HK-2 (cell line): ENCODE results near the gene VPS72.

ENCODE experiments used
- DNase-seq: peaks from one replicate; pipeline ENCODE4 v3.0.0-alpha.2; 2018; ENCODE audit not compliant: unreplicated experiment

The VPS72 gene

DNA sequence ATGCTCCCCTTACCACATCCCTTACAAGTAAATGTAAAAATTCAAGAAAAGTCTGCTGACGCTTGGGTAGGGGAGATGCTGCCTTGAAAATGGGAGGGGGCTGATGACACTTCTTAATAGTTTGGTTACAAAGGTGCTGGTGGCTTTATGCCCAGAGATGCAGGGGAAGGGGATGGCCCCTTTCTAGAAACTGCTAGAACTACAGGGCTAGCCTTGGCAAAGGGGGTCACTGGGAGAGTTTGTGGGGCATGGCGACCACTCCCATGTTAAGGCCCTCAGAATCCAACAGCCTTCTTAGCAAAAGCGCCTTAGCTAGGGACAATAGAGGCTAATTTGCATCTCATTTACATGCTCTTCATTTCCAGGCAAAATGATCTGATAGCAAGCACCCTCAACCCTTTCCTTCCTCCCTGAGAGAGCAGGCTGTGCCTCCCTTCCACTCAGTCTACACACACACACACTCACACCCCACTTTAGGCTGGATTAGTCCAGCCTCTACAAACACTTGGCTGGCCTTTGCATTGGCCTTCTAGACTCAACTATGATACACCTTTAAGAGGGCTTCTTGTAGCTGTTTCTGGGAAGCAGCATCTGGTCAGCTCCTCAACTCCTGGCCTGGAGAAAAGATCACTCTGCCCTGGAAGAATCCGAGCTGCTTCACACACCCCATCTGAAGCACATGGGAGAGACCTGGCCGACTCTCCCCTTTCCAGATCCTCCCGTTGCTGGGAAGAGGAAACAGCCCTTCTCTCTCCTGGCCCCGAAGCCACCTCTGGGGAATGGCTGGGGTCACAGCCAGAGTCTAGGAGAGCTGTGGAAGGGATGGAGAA lies 45.3 kb downstream of the VPS72 start:
- no peak for DNase-seq

DNA sequence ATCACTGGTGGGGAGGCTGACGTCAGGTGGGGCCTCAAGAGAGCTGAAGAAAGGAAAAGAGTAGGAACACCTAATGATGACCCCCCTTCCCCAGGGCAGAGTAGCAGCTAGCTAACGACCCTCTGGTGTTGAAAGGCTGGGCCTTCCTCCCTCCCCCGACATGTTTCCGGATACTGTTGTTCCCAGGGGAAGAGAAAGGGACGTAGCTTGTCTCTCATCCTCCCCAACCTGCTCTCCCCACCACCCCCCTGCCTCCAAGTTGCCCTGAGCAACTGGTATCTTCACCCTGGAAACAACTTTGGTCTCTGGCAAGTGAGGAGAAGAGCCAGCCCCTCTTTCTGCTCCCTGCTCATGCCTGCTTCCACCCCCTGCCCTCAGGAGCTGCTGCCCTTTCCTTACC lies 46.0 kb downstream of the VPS72 start:
- no peak for DNase-seq

DNA sequence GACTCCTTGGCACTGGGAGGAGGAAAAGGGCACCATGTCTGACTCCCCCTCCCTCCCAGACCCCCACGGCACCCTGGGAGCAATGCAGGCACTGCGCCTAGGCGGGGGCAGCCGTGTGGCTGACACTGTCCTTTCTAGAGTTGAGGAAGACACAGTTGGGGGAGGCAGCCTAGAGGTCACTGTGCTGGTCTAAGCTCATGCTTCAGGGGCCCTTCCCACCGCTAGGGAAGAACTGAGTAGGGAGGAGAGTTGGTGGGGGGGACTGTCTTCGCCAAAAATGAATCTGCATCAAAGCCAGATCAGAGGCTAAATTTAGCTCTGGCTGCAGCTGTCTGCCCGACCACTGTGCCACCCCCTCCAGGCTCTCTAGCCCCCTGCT lies 47.0 kb downstream of the VPS72 start:
- DNase-seq, result no peak

DNA sequence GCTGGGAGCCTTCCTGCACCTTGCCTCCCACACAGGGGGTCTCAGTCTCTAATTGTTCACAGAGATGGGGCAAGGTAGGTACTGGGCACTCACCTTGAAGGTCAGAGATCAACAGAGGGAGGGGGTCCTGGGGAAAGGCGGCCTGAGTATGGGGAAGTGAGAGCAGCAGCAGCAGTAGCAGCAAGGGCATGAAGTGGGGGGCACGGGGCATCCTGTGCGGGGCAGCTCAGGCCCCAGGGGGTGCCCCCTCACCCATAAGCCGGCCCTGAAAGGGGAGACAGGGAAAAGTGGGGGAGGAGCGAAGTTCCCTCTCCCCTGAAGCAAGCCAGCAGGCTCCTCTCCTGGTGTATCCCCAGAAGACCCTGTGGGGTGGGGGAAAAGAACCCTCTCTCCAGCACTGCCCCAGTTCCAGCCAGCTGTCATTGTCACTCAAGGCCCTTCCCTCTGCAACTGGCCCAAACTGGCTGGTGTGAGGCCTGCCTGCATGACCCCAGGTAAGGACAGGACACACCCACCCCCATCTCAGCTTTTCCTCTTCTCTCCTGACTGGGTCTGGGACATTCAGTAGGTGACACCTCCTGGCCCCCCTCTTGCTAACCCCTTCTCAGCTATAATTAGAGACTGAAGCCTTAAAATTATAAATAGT lies 47.5 kb downstream of the VPS72 start:
- DNase-seq, result no peak

DNA sequence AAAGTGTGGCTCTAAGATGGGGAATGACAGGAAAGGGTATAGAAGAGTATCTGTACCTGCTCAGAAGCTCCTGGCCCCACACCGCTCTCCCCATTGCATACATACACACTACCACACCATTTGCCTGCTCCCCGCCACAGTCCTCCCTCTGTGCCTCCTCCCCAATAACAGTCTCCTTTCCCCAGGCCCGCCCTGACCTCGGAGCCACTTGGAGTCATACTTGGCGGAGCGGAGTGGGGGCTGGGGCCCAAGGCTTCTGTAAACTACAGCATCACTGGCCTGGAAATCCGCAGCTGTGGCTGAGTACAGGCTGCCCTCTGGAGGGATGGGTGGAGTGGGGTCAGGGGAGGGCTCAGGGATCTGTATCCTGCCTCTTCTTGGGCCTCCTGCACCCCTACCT lies 52.2 kb downstream of the VPS72 start:
- no peak for DNase-seq

DNA sequence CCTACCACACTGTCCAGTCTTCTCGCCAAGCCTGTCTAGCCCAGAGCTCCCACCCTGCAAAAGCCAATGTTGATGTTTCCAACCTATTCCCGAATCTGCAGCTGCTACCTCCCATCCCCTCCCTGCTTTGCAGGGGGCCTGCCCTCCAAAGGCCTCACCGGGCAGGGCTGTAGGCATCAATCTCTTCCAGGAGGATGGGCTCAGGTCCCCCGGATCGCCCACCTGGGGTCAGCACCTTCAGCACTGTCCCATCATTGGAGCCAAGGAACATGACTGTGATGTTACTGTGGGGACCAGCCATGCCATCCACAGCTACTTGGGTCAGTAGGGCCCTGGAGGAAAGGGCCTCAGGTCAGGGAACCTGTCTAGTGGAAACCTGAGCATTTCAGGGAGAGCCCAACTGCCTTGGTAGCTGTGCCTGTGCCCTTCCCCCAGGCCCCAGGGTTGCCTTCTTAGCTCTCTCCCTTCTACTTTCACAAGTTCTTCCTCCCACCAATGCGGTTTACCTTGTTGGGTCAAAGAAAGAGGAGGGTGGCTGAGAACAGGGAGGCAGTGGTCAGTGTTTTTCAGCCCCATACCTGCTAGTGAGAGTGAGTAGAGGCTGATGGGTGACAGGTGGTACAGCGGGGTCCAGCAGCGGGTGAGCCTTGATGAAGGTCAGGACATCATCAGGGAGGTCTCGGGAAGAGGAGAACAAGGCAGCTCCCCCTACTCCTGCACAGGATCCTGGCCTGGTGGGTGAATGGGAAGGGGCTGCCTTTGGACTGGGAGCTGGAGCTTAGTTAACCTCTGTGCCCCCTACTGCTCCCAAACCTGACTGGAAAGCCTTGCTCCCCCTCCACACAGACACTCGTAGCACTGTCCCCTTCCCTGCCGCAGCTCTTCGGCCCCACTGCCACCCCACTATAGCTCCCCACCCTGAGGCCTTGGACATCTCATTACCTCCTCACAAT lies 54.3 kb downstream of the VPS72 start:
- no peak for DNase-seq

DNA sequence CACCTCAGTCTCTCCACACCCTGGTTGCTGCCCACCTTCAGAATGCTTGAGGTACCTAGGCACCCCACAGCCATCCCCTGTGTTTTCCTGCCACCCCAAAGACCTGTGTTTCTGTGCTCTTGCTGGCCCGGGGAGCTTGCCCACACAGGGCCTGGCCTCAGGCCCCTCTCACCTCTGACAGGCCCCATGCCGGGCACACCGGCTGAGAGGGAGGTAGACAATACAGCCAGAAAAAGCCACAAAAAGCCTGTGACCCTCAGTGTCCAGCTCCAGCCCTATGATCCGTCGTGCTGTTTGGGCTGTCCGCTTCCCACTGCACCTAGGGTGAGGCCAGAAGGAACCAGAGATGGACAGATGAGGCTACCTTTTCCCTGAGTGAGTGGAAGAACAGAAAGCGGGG lies 55.0 kb downstream of the VPS72 start:
- no peak for DNase-seq

DNA sequence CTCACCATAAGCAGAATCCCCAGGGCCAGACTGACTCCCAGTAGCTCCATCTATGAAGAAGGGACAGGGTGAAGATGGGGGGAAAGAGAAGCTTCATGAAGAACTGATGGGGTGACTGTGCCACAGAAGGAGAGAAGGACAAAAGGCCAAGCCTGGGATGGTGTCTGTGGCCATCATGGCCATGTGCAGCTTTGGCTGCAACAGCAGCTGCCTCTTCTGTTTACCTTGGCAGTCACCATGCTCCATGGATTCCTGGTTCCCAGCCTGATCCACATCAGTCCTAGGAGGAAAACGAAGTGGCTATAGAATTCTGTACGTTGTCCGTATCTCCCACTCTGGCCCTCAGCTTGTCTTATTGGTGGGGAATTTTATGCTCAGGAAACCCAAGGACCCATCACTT lies 55.6 kb downstream of the VPS72 start:
- no peak for DNase-seq

DNA sequence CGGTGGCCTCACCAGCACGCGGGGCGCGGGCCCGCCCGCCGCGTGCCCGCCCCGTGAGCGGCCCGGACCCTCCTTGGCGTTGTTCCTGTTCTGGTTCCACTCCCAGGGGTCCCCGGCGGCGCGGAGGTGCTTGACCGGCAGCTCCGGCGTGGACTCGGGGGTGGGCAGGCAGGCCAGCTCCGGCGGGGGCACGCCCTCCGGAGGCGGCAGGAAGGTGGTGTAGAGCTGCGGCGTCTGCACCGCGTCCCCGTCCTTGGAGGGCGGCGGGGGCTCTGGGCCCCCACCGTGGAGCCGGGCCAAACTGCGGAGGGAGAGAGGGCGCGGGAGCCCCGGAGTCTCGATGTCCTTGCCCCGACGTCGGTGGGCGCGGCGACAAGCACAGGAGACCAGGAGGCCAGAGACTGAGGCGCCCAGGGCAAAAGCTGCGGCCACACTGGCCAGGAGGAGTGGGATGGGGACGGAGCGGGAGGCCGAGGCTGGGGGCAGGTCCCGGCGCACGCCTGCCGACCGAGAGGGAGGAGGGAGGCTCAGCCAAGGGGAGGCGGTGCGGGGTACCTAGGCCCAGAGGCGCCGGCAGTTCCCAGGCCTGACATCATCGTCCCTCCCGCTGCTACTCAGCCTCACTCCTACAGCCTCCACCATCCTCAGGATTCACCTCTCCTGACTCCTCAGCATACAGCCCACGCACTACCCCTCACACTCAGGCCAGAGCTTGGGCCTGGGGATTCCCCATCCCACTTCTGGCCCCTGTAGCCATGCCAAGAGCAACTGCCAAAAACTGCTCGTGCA lies 56.8 kb downstream of the VPS72 start:
- no peak for DNase-seq

DNA sequence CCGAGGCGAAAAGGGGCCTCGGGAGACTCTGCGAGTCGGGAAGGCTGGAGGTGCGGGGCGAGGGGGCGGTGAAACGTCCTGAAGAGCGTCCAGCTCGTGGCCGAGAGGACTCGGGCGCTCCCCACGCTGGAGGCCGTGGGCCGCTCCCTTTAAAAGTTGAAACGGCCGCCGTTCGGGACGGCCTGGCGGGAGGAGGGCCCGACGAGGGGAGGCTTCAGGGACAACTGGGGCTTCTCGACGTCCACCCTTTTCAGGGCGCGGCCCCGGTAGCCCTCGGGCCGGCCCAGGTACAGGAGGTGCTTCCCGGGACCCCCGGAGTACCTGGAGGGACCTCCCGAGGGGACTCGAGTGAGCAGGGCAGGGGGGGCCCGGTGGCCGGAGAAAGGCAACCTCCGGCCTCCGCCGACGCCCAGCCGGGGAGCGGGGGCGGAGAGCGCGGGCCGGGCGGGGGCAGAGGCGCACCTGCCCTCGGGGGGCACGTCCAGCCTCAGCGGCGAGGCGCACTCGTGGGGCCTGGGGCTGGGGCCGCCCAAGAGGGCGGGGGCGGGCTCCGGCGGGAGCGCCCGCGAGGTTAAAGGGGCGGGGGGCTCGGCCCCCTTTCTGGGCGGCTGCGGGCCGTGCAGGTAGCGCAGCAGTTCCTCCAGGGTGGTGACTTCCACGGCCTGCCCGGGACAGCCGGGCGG lies 57.5 kb downstream of the VPS72 start:
- DNase-seq, result no peak

DNA sequence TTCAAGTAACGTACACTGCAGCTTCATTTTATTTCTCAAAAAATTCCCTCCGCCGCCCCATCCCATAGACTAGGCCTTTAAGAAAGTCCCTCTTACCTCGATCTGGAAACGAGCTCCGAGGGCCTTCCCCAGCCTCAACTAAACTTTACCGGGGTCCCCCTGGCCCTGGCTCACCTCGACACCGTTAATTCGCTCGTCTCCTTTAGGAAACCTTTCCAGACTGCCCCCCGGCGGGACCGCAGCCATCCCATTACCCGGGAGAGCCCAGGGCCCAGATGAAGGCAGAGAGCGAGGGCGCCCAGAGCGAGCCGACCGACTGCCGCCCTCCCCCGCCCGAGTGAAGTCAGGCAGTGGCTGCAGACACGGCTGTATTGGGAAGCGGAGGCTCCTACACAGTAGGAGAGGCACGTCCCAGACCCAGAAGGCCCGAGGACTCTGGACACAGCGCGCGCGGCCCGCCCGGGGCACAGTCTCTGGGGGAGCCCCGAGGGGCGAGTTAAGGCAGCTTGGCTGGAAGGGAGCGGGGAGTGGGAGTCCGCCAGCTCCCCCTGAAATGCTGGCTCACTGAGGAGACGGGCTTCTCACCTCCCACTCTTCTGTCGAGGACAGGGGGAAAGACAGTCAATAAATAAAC lies 58.2 kb downstream of the VPS72 start:
- DNase-seq, result no peak

DNA sequence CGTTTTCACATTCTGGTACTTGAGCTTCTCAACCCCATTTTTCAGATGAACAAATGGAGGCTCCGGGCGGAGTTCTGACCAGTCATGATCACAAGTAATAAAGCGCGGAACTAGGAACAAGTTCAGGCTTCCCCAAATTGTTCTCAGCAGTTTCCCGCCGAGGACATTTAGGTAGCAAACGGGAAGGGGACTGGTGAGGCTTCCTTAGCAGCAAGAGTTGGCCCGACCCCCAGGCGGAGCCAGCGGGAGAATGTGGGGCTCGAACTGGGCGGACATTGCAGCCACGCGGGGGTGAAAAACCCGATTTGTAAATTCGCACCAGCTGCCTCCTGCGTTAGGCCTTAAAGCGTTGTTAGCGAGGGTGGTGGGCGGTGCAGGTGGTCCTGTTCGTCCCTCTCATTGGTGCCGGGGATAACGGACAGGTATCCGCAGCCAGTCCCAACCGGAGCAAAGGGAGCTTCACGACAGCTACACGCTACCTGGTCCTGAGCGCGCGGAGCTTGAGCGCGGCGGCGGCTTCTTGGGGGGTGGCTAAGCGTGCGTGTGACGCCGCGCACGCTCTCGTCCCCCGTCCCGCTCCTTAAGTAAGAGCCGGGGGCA lies 58.9 kb downstream of the VPS72 start:
- no peak for DNase-seq

DNA sequence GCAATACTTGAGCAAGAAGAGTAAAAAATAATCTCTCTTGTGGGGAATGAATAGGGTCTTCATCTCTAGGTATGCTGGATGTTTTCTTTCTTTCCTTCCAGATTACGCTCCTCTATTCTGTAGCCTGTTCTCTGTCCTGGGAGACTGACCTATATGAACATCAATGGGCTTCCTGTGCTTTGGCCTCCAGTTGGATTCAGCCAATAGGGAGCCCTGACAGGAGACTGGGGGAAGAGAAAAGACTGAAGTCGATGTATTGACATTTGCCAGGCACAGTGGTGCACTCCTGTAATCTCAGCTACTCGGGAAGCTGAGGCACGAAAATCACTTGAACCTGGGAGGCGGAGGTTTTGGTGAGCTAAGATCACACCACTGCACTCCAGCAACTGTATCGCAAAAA lies 61.2 kb downstream of the VPS72 start:
- no peak for DNase-seq
